Measurements from ENCODE around the gene WWOX.

The WWOX gene

DNA sequence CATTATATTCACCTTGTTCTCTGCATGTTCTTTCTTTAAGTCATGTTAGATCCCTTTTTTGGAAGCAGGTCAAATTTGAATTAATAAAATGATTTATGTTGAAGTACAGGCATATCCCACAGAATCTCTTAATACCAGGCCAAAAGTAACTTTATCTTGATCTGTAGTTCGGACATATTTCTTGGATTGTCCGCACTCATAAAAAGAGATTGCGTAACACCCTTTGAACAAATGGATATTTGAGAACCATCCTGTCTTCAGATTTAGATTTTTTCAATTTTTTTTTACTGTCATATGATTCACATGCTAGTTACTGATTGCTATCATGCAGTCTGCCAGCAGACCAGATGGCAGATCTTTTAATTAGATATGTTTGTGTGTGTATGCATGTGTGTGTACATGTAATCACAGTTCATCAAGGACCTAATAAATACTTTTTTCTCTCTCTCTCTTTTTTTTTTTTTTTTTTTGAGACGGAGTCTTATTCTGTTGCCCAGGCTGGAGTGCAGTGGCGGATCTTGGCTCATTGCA, 352.6 kb downstream of the WWOX start:
- no peak for TF ChIP-seq CTCF (IDR thresholded peaks at IDR 0.05)
- DNase-seq (ENCODE audit: low spot score), result no peak

DNA sequence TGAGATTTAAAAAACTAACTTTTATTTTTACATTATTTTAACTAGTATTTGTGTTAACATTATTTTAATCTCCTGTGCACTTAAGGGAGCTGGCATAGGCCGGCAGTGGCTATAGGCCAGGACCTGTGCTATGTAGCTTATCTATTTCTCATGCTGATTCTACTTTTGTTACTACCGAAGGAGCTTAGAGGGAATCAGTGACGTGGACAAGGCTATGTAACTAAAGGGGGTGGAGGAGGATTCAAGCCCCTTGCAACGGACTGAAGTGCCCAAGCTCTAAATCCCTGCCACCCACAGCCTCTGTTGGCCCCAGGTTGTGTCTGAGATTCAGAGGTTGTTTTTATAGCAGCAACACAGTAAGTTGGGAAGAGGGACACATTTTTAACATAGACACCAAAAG, 356.4 kb downstream of the WWOX start:
- no peak overlapping the region for H3K4me3 ChIP-seq
- H3K27ac ChIP-seq, result no peak overlapping the region
- DNase-seq (ENCODE audit: low spot score), result no peak
- TF ChIP-seq CTCF (IDR thresholded peaks at IDR 0.05), result no peak

More for the DNA sequence above, 352.6 kb downstream of the WWOX start:
- no peak overlapping the region for H3K27ac ChIP-seq
- no peak overlapping the region for H3K4me3 ChIP-seq

GRCh38 chr16:78458588-78458987, 359.1 kb downstream of the WWOX start:
- no peak for DNase-seq (ENCODE audit: low spot score)
- Histone ChIP-seq H3K27ac (no peak overlapping the region), H3K4me3 (no peak overlapping the region)
- TF ChIP-seq CTCF (IDR thresholded peaks at IDR 0.05), result no peak

GRCh38 chr16:78460428-78460827, 361.0 kb downstream of the WWOX start:
- Histone ChIP-seq H3K4me3 (no peak overlapping the region), H3K27ac (peak overlapping the region in 1 of 2 donors; percentile 32)
- no peak for DNase-seq (ENCODE audit: low spot score)
- TF ChIP-seq CTCF (IDR thresholded peaks at IDR 0.05), result no peak

GRCh38 chr16:78461087-78461486, 361.6 kb downstream of the WWOX start:
- no peak for TF ChIP-seq CTCF (IDR thresholded peaks at IDR 0.05)
- Histone ChIP-seq H3K27ac (peak overlapping the region in 1 of 2 donors; percentile 32), H3K4me3 (no peak overlapping the region)
- no peak for DNase-seq (ENCODE audit: low spot score)

GRCh38 chr16:78461496-78462287, 362.2 kb downstream of the WWOX start:
- TF ChIP-seq CTCF (IDR thresholded peaks at IDR 0.05), result no peak
- DNase-seq (ENCODE audit: low spot score), result no peak
- H3K4me3 ChIP-seq, result no peak overlapping the region
- no peak overlapping the region for H3K27ac ChIP-seq

Data from coronary artery (tissue), 2 donors.